ENCODE measurements around the gene BOD1L1. TPM values are rescaled to one million over a fixed set of nuclear protein-coding genes. Genes with fewer than 3 reads are reported as not detected.

The BOD1L1 gene
- polyA plus RNA-seq (42.3 and 43.3 TPM in 2 replicates), polyA minus RNA-seq (89.6 and 106 TPM in 2 replicates)

- Histone ChIP-seq H3K27ac (ENCODE audit: low read length) (peak within 1 kb of the TSS; percentile 97), H3K9ac (ENCODE audit: low read length) (peak within 1 kb of the TSS; percentile 95), H3F3A (ENCODE audit: insufficient read depth, low read length, poor library complexity, severe bottlenecking) (no peaks in the 10 kb centered on the region), H3K9me2 (ENCODE audit: insufficient read depth, low read length) (no peaks in the 10 kb centered on the region), H3K27me3 (ENCODE audit: insufficient read depth, low read depth, low read length) (no peaks in the 10 kb centered on the region), H3K9me3 (ENCODE audit: low read length) (no peaks in the 10 kb centered on the region), H3K79me2 (replicated peaks; ENCODE audit: insufficient read depth, low read length) (peaks cover 38% of the 10 kb centered on the region), H3K36me3 (ENCODE audit: insufficient read depth, low read length) (no peaks in the 10 kb centered on the region), H3K4me3 (ENCODE audit: low read length) (peak within 1 kb of the TSS; percentile 86), H4K20me1 (ENCODE audit: insufficient read depth) (no peaks in the 10 kb centered on the region), H3K4me2 (ENCODE audit: low read length) (peak within 1 kb of the TSS; percentile 99), H2AFZ (ENCODE audit: low read depth, low read length) (peak within 1 kb of the TSS; percentile 96)
- TF ChIP-seq REST (IDR thresholded peaks at IDR 0.05; ENCODE audit: borderline replicate concordance) = peak; percentile 77
- peak; percentile 75 for TF ChIP-seq EP300 (conservative IDR thresholded peaks at IDR 0.05; ENCODE audit: poor library complexity, severe bottlenecking)
- TF ChIP-seq MXI1 (conservative IDR thresholded peaks at IDR 0.05; ENCODE audit: poor library complexity, severe bottlenecking) = peak; percentile 58
- TF ChIP-seq RAD21 (conservative IDR thresholded peaks at IDR 0.05) = peak; percentile 41
- no peak for TF ChIP-seq EZH2 (IDR thresholded peaks at IDR 0.05; ENCODE audit: borderline replicate concordance, insufficient read depth, low read length, poor library complexity, severe bottlenecking)
- TF ChIP-seq SMC3 (conservative IDR thresholded peaks at IDR 0.05; ENCODE audit: poor library complexity) = peak; percentile 59
- peak; percentile 74 for TF ChIP-seq TAF1 (IDR thresholded peaks at IDR 0.05; ENCODE audit: low read depth)
- TF ChIP-seq CTCF (IDR thresholded peaks at IDR 0.05; ENCODE audit: poor library complexity, severe bottlenecking) = peak; percentile 69
- TF ChIP-seq POLR2AphosphoS5 (IDR thresholded peaks at IDR 0.05) = peak; percentile 93
Observed at GRCh38 chr4:13627606-13628311, at the start of gene BOD1L1. Gene BOD1L1 (minus strand): TSS chr4:13627725. CDS start chr4:13627587, 138 bp downstream.

- Histone ChIP-seq H3K9me2 (ENCODE audit: insufficient read depth, low read length) (no peaks in the 10 kb centered on the region), H2AFZ (ENCODE audit: low read depth, low read length) (no peak overlapping the region), H3K4me2 (ENCODE audit: low read length) (no peak overlapping the region), H3K4me3 (ENCODE audit: low read length) (no peak overlapping the region), H3K9me3 (ENCODE audit: low read length) (no peaks in the 10 kb centered on the region), H3K79me2 (replicated peaks; ENCODE audit: insufficient read depth, low read length) (no peaks in the 10 kb centered on the region), H3K27ac (ENCODE audit: low read length) (no peak overlapping the region), H3F3A (ENCODE audit: insufficient read depth, low read length, poor library complexity, severe bottlenecking) (no peaks in the 10 kb centered on the region), H4K20me1 (ENCODE audit: insufficient read depth) (no peaks in the 10 kb centered on the region), H3K36me3 (ENCODE audit: insufficient read depth, low read length) (no peaks in the 10 kb centered on the region), H3K9ac (ENCODE audit: low read length) (no peak overlapping the region), H3K27me3 (ENCODE audit: insufficient read depth, low read depth, low read length) (no peaks in the 10 kb centered on the region)
- TF ChIP-seq POLR2AphosphoS5 (IDR thresholded peaks at IDR 0.05) (no peak), EP300 (conservative IDR thresholded peaks at IDR 0.05; ENCODE audit: poor library complexity, severe bottlenecking) (no peak), REST (IDR thresholded peaks at IDR 0.05; ENCODE audit: borderline replicate concordance) (no peak), EZH2 (IDR thresholded peaks at IDR 0.05; ENCODE audit: borderline replicate concordance, insufficient read depth, low read length, poor library complexity, severe bottlenecking) (no peak), SMC3 (conservative IDR thresholded peaks at IDR 0.05; ENCODE audit: poor library complexity) (no peak), MXI1 (conservative IDR thresholded peaks at IDR 0.05; ENCODE audit: poor library complexity, severe bottlenecking) (no peak), CTCF (IDR thresholded peaks at IDR 0.05; ENCODE audit: poor library complexity, severe bottlenecking) (no peak), TAF1 (IDR thresholded peaks at IDR 0.05; ENCODE audit: low read depth) (no peak), RAD21 (conservative IDR thresholded peaks at IDR 0.05) (no peak)
Observed at GRCh38 chr4:13674971-13675370, 47.4 kb upstream of the BOD1L1 start.

Measured in neural cell (in vitro differentiated cells).